Activated CD4-positive, alpha-beta T cell treated with anti-CD3 and anti-CD28 coated beads, Interleukin-2, amount 10 ng/mL, durations not matched to agents 24 days and 14 days (primary cell): ENCODE results near the gene TEX264. TPM values are rescaled to one million over a fixed set of nuclear protein-coding genes. Genes with fewer than 3 reads are reported as not detected.

Experiments used
- DNase-seq: peaks from one replicate; pipeline ENCODE4 v3.0.0; 2022
- H3K27ac Mint-ChIP-seq: one replicate; pipeline ENCODE4 v1.8.0; 2022; ENCODE audit warnings: mild to moderate bottlenecking, mixed read lengths
- H3K27me3 Mint-ChIP-seq: one replicate; pipeline ENCODE4 v1.8.0; 2022; ENCODE audit warnings: mixed read lengths
- H3K36me3 Mint-ChIP-seq: one replicate; pipeline ENCODE4 v1.8.0; 2022; ENCODE audit warnings: low read depth, mild to moderate bottlenecking, mixed read lengths
- H3K4me1 Mint-ChIP-seq: one replicate; pipeline ENCODE4 v1.8.0; 2021; ENCODE audit warnings: mixed read lengths
- H3K4me3 Mint-ChIP-seq: one replicate; pipeline ENCODE4 v1.8.0; 2022; ENCODE audit warnings: mild to moderate bottlenecking, moderate library complexity, mixed read lengths
- H3K9me3 Mint-ChIP-seq: one replicate; pipeline ENCODE4 v1.8.0; 2021; ENCODE audit warnings: mixed read lengths
- intact Hi-C: fragments of 100-400 bp; cut with micrococcal nuclease; formaldehyde crosslinking; loops from one replicate; pipeline ENCODE4 v1.15.1; 2023
- total RNA-seq: library from RNA; stranded (reverse); gene quantifications from 2 replicates; pipeline ENCODE4 v1.2.3, GENCODE V29; 2022

Gene TEX264
- total RNA-seq, 1 donor from 2014 or later = 47.0 TPM

GRCh38 chr3:51679777-51680176 is 8.7 kb downstream of the TEX264 start:
- Mint-ChIP-seq H3K4me1 (peaks cover 77% of the 10 kb centered on the region), H3K36me3 (peaks cover 42% of the 10 kb centered on the region), H3K4me3 (no peak overlapping the region), H3K9me3 (peaks cover 3% of the 10 kb centered on the region), H3K27me3 (no peaks in the 10 kb centered on the region), H3K27ac (no peak overlapping the region)
- intact Hi-C loops = no loop called here
- no peak for DNase-seq

GRCh38 chr3:51680196-51680595 is 9.1 kb downstream of the TEX264 start:
- DNase-seq = no peak
- Mint-ChIP-seq H3K36me3 (peaks cover 43% of the 10 kb centered on the region), H3K27ac (peak overlapping the region; percentile 68), H3K4me3 (peak overlapping the region; percentile 49), H3K27me3 (no peaks in the 10 kb centered on the region), H3K9me3 (peaks cover 3% of the 10 kb centered on the region), H3K4me1 (peaks cover 77% of the 10 kb centered on the region)
- intact Hi-C loops = no loop called here

GRCh38 chr3:51680663-51681230 is 9.7 kb downstream of the TEX264 start:
- peaks cover 43% of the 10 kb centered on the region for H3K36me3 Mint-ChIP-seq
- H3K27me3 Mint-ChIP-seq = no peaks in the 10 kb centered on the region
- H3K4me3 Mint-ChIP-seq = peak overlapping the region; percentile 80

GRCh38 chr3:51681453-51681852 is 10.4 kb downstream of the TEX264 start:
- peak; percentile 88 for DNase-seq
- intact Hi-C loops = no loop called here
- Mint-ChIP-seq H3K4me3 (peak overlapping the region; percentile 80), H3K9me3 (no peaks in the 10 kb centered on the region), H3K27me3 (no peaks in the 10 kb centered on the region), H3K36me3 (peaks cover 44% of the 10 kb centered on the region), H3K4me1 (peaks cover 77% of the 10 kb centered on the region), H3K27ac (peak overlapping the region; percentile 72)

More at GRCh38 chr3:51680663-51681230, 9.7 kb downstream of the TEX264 start:
- Mint-ChIP-seq H3K27ac (peak overlapping the region; percentile 72), H3K9me3 (peaks cover under 1% of the 10 kb centered on the region), H3K4me1 (peaks cover 77% of the 10 kb centered on the region)
- peak; percentile 60 for DNase-seq
- intact Hi-C loops = no loop called here

- H3K27ac Mint-ChIP-seq = peak overlapping the region; percentile 72
- peak; percentile 95 for DNase-seq
- peaks cover 81% of the 10 kb centered on the region for H3K4me1 Mint-ChIP-seq
- H3K27me3 Mint-ChIP-seq = no peaks in the 10 kb centered on the region
- peaks cover 43% of the 10 kb centered on the region for H3K36me3 Mint-ChIP-seq
- H3K4me3 Mint-ChIP-seq = peak overlapping the region; percentile 80
- intact Hi-C loops = loop anchor here (1.0 kb wide), 3 partner anchors 11 to 180 kb away; partner anchors contain the start of gene TEX264
- no peaks in the 10 kb centered on the region for H3K9me3 Mint-ChIP-seq
These were observed 11.0 kb downstream of the TEX264 start for GRCh38 chr3:51682079-51682478.

GRCh38 chr3:51682526-51682925 is 11.5 kb downstream of the TEX264 start:
- Mint-ChIP-seq H3K4me3 (no peak overlapping the region), H3K9me3 (no peaks in the 10 kb centered on the region)

GRCh38 chr3:51683566-51683965 is 12.5 kb downstream of the TEX264 start:
- intact Hi-C loops = no loop called here
- DNase-seq = peak; percentile 57
- Mint-ChIP-seq H3K9me3 (no peaks in the 10 kb centered on the region), H3K4me1 (peaks cover 85% of the 10 kb centered on the region), H3K27me3 (no peaks in the 10 kb centered on the region), H3K36me3 (peaks cover 44% of the 10 kb centered on the region), H3K4me3 (no peak overlapping the region), H3K27ac (peak overlapping the region; percentile 21)

More at GRCh38 chr3:51682526-51682925, 11.5 kb downstream of the TEX264 start:
- H3K27me3 Mint-ChIP-seq = no peaks in the 10 kb centered on the region
- intact Hi-C loops = loop anchor here (1.0 kb wide), 3 partner anchors 11 to 180 kb away; partner anchors contain the start of gene TEX264
- peaks cover 45% of the 10 kb centered on the region for H3K36me3 Mint-ChIP-seq
- H3K4me1 Mint-ChIP-seq = peaks cover 83% of the 10 kb centered on the region
- no peak for DNase-seq
- H3K27ac Mint-ChIP-seq = peak overlapping the region; percentile 22

- intact Hi-C loops = no loop called here
- H3K4me3 Mint-ChIP-seq = peak overlapping the region; percentile 72
- peaks cover 80% of the 10 kb centered on the region for H3K4me1 Mint-ChIP-seq
- H3K27ac Mint-ChIP-seq = peak overlapping the region; percentile 90
- DNase-seq = peak; percentile 71
- H3K27me3 Mint-ChIP-seq = no peaks in the 10 kb centered on the region
- H3K9me3 Mint-ChIP-seq = no peaks in the 10 kb centered on the region
- H3K36me3 Mint-ChIP-seq = peaks cover 48% of the 10 kb centered on the region
These were observed 14.1 kb downstream of the TEX264 start for GRCh38 chr3:51684971-51685751.

- no peaks in the 10 kb centered on the region for H3K27me3 Mint-ChIP-seq
- peak overlapping the region; percentile 90 for H3K27ac Mint-ChIP-seq
- no peak for DNase-seq
- H3K4me1 Mint-ChIP-seq = peaks cover 76% of the 10 kb centered on the region
- intact Hi-C loops = loop anchor here (1.0 to 2.0 kb wide), 3 partner anchors 15 to 48 kb away; partner anchors contain the start of genes GRM2 and TEX264
- H3K9me3 Mint-ChIP-seq = no peaks in the 10 kb centered on the region
- peaks cover 51% of the 10 kb centered on the region for H3K36me3 Mint-ChIP-seq
- H3K4me3 Mint-ChIP-seq = peak overlapping the region; percentile 72
These were observed 15.0 kb downstream of the TEX264 start for GRCh38 chr3:51686056-51686455.

GRCh38 chr3:51686512-51687215 is 15.6 kb downstream of the TEX264 start:
- peaks cover 70% of the 10 kb centered on the region for H3K4me1 Mint-ChIP-seq
- H3K27ac Mint-ChIP-seq = peak overlapping the region; percentile 90
- peaks cover 49% of the 10 kb centered on the region for H3K36me3 Mint-ChIP-seq
- DNase-seq = peak; percentile 94
- H3K9me3 Mint-ChIP-seq = no peaks in the 10 kb centered on the region
- intact Hi-C loops = loop anchor here (1.0 to 2.0 kb wide), 3 partner anchors 15 to 48 kb away; partner anchors contain the start of genes GRM2 and TEX264
- no peaks in the 10 kb centered on the region for H3K27me3 Mint-ChIP-seq
- H3K4me3 Mint-ChIP-seq = peak overlapping the region; percentile 72

- Mint-ChIP-seq H3K27me3 (no peaks in the 10 kb centered on the region), H3K36me3 (peaks cover 45% of the 10 kb centered on the region), H3K9me3 (no peaks in the 10 kb centered on the region), H3K4me1 (peaks cover 63% of the 10 kb centered on the region), H3K4me3 (peak overlapping the region; percentile 72), H3K27ac (peak overlapping the region; percentile 90)
- DNase-seq = no peak
- intact Hi-C loops = loop anchor here (2.0 kb wide), 1 partner anchor 19 kb away; the partner anchor contains the start of gene GRM2
These were observed 16.6 kb downstream of the TEX264 start for GRCh38 chr3:51687431-51688205.

GRCh38 chr3:51688206-51688600 is 17.2 kb downstream of the TEX264 start:
- Mint-ChIP-seq H3K4me1 (peaks cover 57% of the 10 kb centered on the region), H3K4me3 (no peak overlapping the region), H3K36me3 (peaks cover 43% of the 10 kb centered on the region), H3K27me3 (no peaks in the 10 kb centered on the region), H3K27ac (peak overlapping the region; percentile 78), H3K9me3 (no peaks in the 10 kb centered on the region)
- intact Hi-C loops = no loop called here
- no peak for DNase-seq

GRCh38 chr3:51691021-51691420 is 20.0 kb downstream of the TEX264 start:
- no peaks in the 10 kb centered on the region for H3K27me3 Mint-ChIP-seq
- intact Hi-C loops = no loop called here
- DNase-seq = no peak
- H3K27ac Mint-ChIP-seq = no peak overlapping the region
- H3K9me3 Mint-ChIP-seq = no peaks in the 10 kb centered on the region
- H3K36me3 Mint-ChIP-seq = peaks cover 33% of the 10 kb centered on the region
- peaks cover 36% of the 10 kb centered on the region for H3K4me1 Mint-ChIP-seq
- no peak overlapping the region for H3K4me3 Mint-ChIP-seq
